HepG2 (cell line): Measurements from ENCODE around the gene SPACA5B. TPM values are rescaled to one million over a fixed set of nuclear protein-coding genes. Genes with fewer than 3 reads are reported as not detected.

Source experiments
- ATF4 ChIP-seq, 2 experiments: fragments of 450-650 bp in 1 of 2; sonication (generic) in 1 of 2; formaldehyde crosslinking; IDR thresholded peaks; 2 replicates each; pipeline versions ENCODE4 v1.5.0 to v1.8.0; 2020 to 2022; ENCODE audit warnings: mild to moderate bottlenecking in 1 of 2, missing genetic modification reagents in 1 of 2
- CEBPB ChIP-seq: IDR thresholded peaks from 2 replicates; pipeline ENCODE4 v1.6.1; 2011; ENCODE audit warnings: low read depth, low read length, improper control_type of control experiment, borderline replicate concordance
- E2F5 ChIP-seq: sonication (generic); formaldehyde crosslinking; conservative IDR thresholded peaks from 2 replicates; pipeline ENCODE4 v1.4.0; 2020; ENCODE audit warnings: missing genetic modification reagents
- HNRNPH1 ChIP-seq: fragments of 200-400 bp; formaldehyde crosslinking; optimal IDR thresholded peaks from 2 replicates; pipeline ENCODE3; 2017; ENCODE audit warnings: mild to moderate bottlenecking, low read depth, low read length
- JARID2 ChIP-seq: sonication (generic); formaldehyde crosslinking; IDR thresholded peaks from 2 replicates; pipeline ENCODE4 v1.8.1; 2023; ENCODE audit warnings: missing genetic modification reagents, inconsistent platforms; ENCODE audit not compliant: insufficient replicate concordance
- SOX13 ChIP-seq, 3 experiments: fragments of 450-650 bp in 1 of 3; sonication (generic) in 1 of 3; formaldehyde crosslinking in 1 of 3; IDR thresholded peaks in 2 of 3; conservative IDR thresholded peaks in 1 of 3; 2 replicates each; pipeline versions ENCODE4 v1.5.0 to v1.6.1; 2016 to 2020; ENCODE audit warnings: antibody characterized with exemption in 1 of 3, mild to moderate bottlenecking in 1 of 3, missing compliant biosample characterization in 1 of 3, missing genetic modification reagents in 1 of 3, moderate library complexity in 1 of 3
- THAP11 ChIP-seq: IDR thresholded peaks from 2 replicates; pipeline ENCODE4 v1.6.1; 2016; ENCODE audit warnings: missing biosample characterization, missing genetic modification reagents
- YY1 ChIP-seq: IDR thresholded peaks from 2 replicates; pipeline ENCODE4 v1.6.1; 2011; ENCODE audit warnings: low read length, low read depth, moderate library complexity, mild to moderate bottlenecking; ENCODE audit not compliant: insufficient read depth, insufficient replicate concordance
- ZNF343 ChIP-seq: sonication (generic); formaldehyde crosslinking; IDR thresholded peaks from 2 replicates; pipeline ENCODE4 v1.4.0; 2020; ENCODE audit warnings: mild to moderate bottlenecking, missing genetic modification reagents
- ZNF574 ChIP-seq: sonication (generic); formaldehyde crosslinking; IDR thresholded peaks from 2 replicates; pipeline ENCODE4 v1.4.0; 2020; ENCODE audit warnings: missing genetic modification reagents
- ZNF597 ChIP-seq: sonication (generic); formaldehyde crosslinking; IDR thresholded peaks from 2 replicates; pipeline ENCODE4 v1.5.0; 2020; ENCODE audit warnings: missing genetic modification reagents
- ZNF737 ChIP-seq: sonication (generic); formaldehyde crosslinking; IDR thresholded peaks from 2 replicates; pipeline ENCODE4 v1.5.0; 2020; ENCODE audit warnings: missing genetic modification reagents, mild to moderate bottlenecking, borderline replicate concordance
- ZNF800 ChIP-seq: sonication (generic); formaldehyde crosslinking; IDR thresholded peaks from 2 replicates; pipeline ENCODE4 v1.4.0; 2020; ENCODE audit warnings: missing genetic modification reagents
- polyA plus RNA-seq, 8 experiments: library from polyadenylated mRNA; depleted of rRNA in 3 of 8; stranded (reverse) in 7 of 8; unstranded in 1 of 8; fragments of >200 nt; fragmentation: Illumina TruSeq in 4 of 8; extraction: Trizol in 4 of 8; gene quantifications; 2 replicates each; pipeline versions ENCODE4 v1.2.1 to v1.2.3, GENCODE V29; 2011 to 2016; ENCODE audit warnings: low read depth in 4 of 8, missing spikeins in 1 of 8, mixed read lengths in 1 of 8; ENCODE audit not compliant: insufficient read depth in 1 of 8
- total RNA-seq, 5 experiments: library from RNA; depleted of rRNA; stranded (reverse); fragments of >200 nt; fragmentation: Illumina TruSeq; extraction: Trizol; gene quantifications; 2 replicates each; pipeline ENCODE4 v1.2.3, GENCODE V29; 2016; ENCODE audit warnings: low read depth in 1 of 5

Gene SPACA5B
- total and polyA plus RNA-seq, 2 of the 13 experiments (the other 11 are each of a cell fraction or from before 2014, with no cell fraction given), result not detected

- no peak for TF ChIP-seq ZNF597 (CRISPR knock-in tag)
- TF ChIP-seq E2F5, result no peak
- TF ChIP-seq ZNF800 (CRISPR knock-in tag), result no peak
- no peak for TF ChIP-seq JARID2 (CRISPR knock-in tag)
- no peak for TF ChIP-seq ZNF574 (CRISPR knock-in tag)
- peak; percentile 64; the same call in 1 of the 2 replicates for TF ChIP-seq CEBPB
- TF ChIP-seq ATF4 (CRISPR knock-in tag; IDR thresholded peaks at IDR 0.05), result peak in 1 of 2 experiments; percentile 86; a peak in 2 of 4 replicates
- TF ChIP-seq HNRNPH1, result no peak
- no peak for TF ChIP-seq ZNF737 (CRISPR knock-in tag)
- no peak for TF ChIP-seq YY1
- TF ChIP-seq THAP11 (CRISPR knock-in tag), result no peak
- no peak for TF ChIP-seq SOX13 (IDR thresholded peaks at IDR 0.05)
- peak in 1 of 2 experiments; percentile 84; a peak in 2 of 4 replicates for TF ChIP-seq SOX13 (CRISPR knock-in tag; conservative IDR thresholded peaks at IDR 0.05 in 1 of 2, IDR thresholded peaks at IDR 0.05 in 1 of 2)
- no peak for TF ChIP-seq ZNF343 (CRISPR knock-in tag)
Observed at GRCh38 chrX:48086082-48086481, 44.3 kb upstream of the SPACA5B start (continued).
